ENCODE results near the gene AFAP1L1.

- TF ChIP-seq CTCF (conservative IDR thresholded peaks at IDR 0.05; ENCODE audit: low read length), result no peak
- TF ChIP-seq EZH2phosphoT487 (IDR thresholded peaks at IDR 0.05; ENCODE audit: borderline replicate concordance, low read depth, low read length), result no peak
Observed at GRCh38 chr5:149325166-149325735, 53.6 kb downstream of the AFAP1L1 start.

Data from OCI-LY7 (cell line).